Epithelial cell of proximal tubule (primary cell): ENCODE results near the gene ADAM12. TPM values are rescaled to one million over a fixed set of nuclear protein-coding genes. Genes with fewer than 3 reads are reported as not detected.

Source experiments
- DNase-seq: peaks from one replicate; pipeline ENCODE4 v3.0.0-alpha.2; 2011; ENCODE audit warnings: low read depth
- H3K4me3 ChIP-seq: 2 replicates; pipeline ENCODE4 v1.5.1; 2011; ENCODE audit warnings: low read depth, mild to moderate bottlenecking, low read length
- CTCF ChIP-seq: conservative IDR thresholded peaks from 2 replicates; pipeline ENCODE4 v1.5.1; 2012; ENCODE audit warnings: low read depth, mild to moderate bottlenecking, low read length
- total RNA-seq: library from RNA; depleted of rRNA; stranded (reverse); fragments of >200 nt; gene quantifications from 2 replicates; pipeline ENCODE4 v1.2.3, GENCODE V29; 2015

The ADAM12 gene
- total RNA-seq, 1 donor from 2014 or later, result 3.2 TPM

GRCh38 chr10:126268013-126268920 lies 120.0 kb downstream of the ADAM12 start:
- TF ChIP-seq CTCF, result no peak
- no peak overlapping the region for H3K4me3 ChIP-seq
- DNase-seq, result peak; percentile 32

GRCh38 chr10:126264102-126265018 lies 123.9 kb downstream of the ADAM12 start:
- no peak for DNase-seq
- H3K4me3 ChIP-seq, result no peak overlapping the region
- TF ChIP-seq CTCF, result no peak

GRCh38 chr10:126263006-126263676 lies 125.1 kb downstream of the ADAM12 start:
- no peak overlapping the region for H3K4me3 ChIP-seq
- TF ChIP-seq CTCF, result no peak
- DNase-seq, result peak; percentile 26

- DNase-seq, result no peak
- H3K4me3 ChIP-seq, result no peak overlapping the region
- no peak for TF ChIP-seq CTCF
Measured at GRCh38 chr10:126262233-126262838, 125.9 kb downstream of the ADAM12 start.

GRCh38 chr10:126259760-126260479 lies 128.4 kb downstream of the ADAM12 start:
- H3K4me3 ChIP-seq, result no peak overlapping the region
- no peak for DNase-seq
- no peak for TF ChIP-seq CTCF

GRCh38 chr10:126256864-126257263 lies 131.4 kb downstream of the ADAM12 start:
- TF ChIP-seq CTCF, result peak; percentile 36
- no peak for DNase-seq
- H3K4me3 ChIP-seq, result no peak overlapping the region
